Stomach (tissue), 9 donors: ENCODE data around the gene SMPD3. TPM values are rescaled to one million over a fixed set of nuclear protein-coding genes. Genes with fewer than 3 reads are reported as not detected.

ENCODE experiments used
- DNase-seq, 2 donors: peaks; one replicate each; pipeline versions ENCODE4 v3.0.0 to v3.0.0-alpha.2; 2013 to 2019
- H3K27ac ChIP-seq, 5 donors: fragments of 200-600 bp in 4 of 5; sonication (generic) in 4 of 5; one replicate each; pipeline ENCODE4 v1.5.1; 2013 to 2019; ENCODE audit warnings: mild to moderate bottlenecking in 1 of 5, moderate library complexity in 1 of 5
- H3K27me3 ChIP-seq, 3 donors: fragments of 200-600 bp; sonication (generic); one replicate each; pipeline ENCODE4 v1.5.1; 2017 to 2019; ENCODE audit warnings: mixed run types in 1 of 3
- H3K36me3 ChIP-seq, 4 donors: fragments of 200-600 bp; sonication (generic); 1 replicate in 3 of 4; 2 replicates in 1 of 4; pipeline ENCODE4 v1.5.1; 2016 to 2019
- H3K4me1 ChIP-seq, 4 donors: fragments of 200-600 bp; sonication (generic); one replicate each; pipeline ENCODE4 v1.5.1; 2016 to 2019
- H3K4me3 ChIP-seq, 4 donors: fragments of 200-600 bp; sonication (generic) in 3 of 4; one replicate each; pipeline ENCODE4 v1.5.1; 2016 to 2019; ENCODE audit warnings: mild to moderate bottlenecking in 1 of 4
- H3K9me3 ChIP-seq, 4 donors: fragments of 200-600 bp; sonication (generic); one replicate each; pipeline ENCODE4 v1.5.1; 2016 to 2019
- CTCF ChIP-seq, 7 experiments: fragments of 450-650 bp in 4 of 7; fragments of 200-600 bp in 3 of 7; sonication (generic) in 3 of 7; IDR thresholded peaks; one replicate each; pipeline ENCODE4 v1.5.1; 2016 to 2019; ENCODE audit warnings: antibody characterized with exemption in 7 of 7, control low read depth in 2 of 7, mild to moderate bottlenecking in 1 of 7
- EP300 ChIP-seq: sonication (generic); formaldehyde crosslinking; IDR thresholded peaks from one replicate; pipeline ENCODE4 v1.6.1; 2017; ENCODE audit warnings: antibody characterized with exemption
- POLR2A ChIP-seq, 4 donors: fragments of 450-650 bp; IDR thresholded peaks; one replicate each; pipeline ENCODE4 v1.6.1; 2016; ENCODE audit warnings: antibody characterized with exemption in 4 of 4, control low read depth in 2 of 4, mild to moderate bottlenecking in 1 of 4, moderate library complexity in 1 of 4
- POLR2AphosphoS5 ChIP-seq, 3 donors: sonication (generic); formaldehyde crosslinking; IDR thresholded peaks; one replicate each; pipeline ENCODE4 v1.6.1; 2016; ENCODE audit warnings: antibody characterized with exemption in 3 of 3
- WGBS, 5 donors: extraction: QIAGEN DNeasy Blood & Tissue Kit in 3 of 5; methylation state at CpG; one replicate each; pipeline versions ENCODE4 v1.1.5 to v1.1.7; 2013 to 2018; 5-methylcytosine and 5-hydroxymethylcytosine counted together
- intact Hi-C: fragments of 100-400 bp; cut with DNase I; formaldehyde crosslinking; loops from one replicate; pipeline ENCODE4 v1.15.1; 2023; ENCODE audit warnings: low total_unique reads
- polyA plus RNA-seq, 3 donors: library from polyadenylated mRNA; stranded (reverse); fragments of 200-250 nt; gene quantifications; one replicate each; pipeline ENCODE4 v1.2.3, GENCODE V29; 2013
- total RNA-seq, 5 donors: library from RNA; depleted of rRNA; stranded (reverse); fragments of >200 nt; gene quantifications; one replicate each; pipeline versions ENCODE4 v1.1.0 to v1.2.3, GENCODE V29; 2014 to 2016
- donor health status: healthy with polysubstance abuse.
- donor health status: Bipolar disorder and iron deficiency.
- donor health status: healthy.

Gene SMPD3
- total and polyA plus RNA-seq, 8 donors = 1.7 to 110 (median 53.7) TPM

- H3K9me3 ChIP-seq = no peaks in the 10 kb centered on the region
- intact Hi-C loops = no loop called here
- H3K27me3 ChIP-seq = peaks cover 0 to 6% (median 0%) of the 10 kb centered on the region in 3 donors
- peaks cover 44 to 89% (median 78%) of the 10 kb centered on the region in 4 donors for H3K36me3 ChIP-seq
- no peak overlapping the region for H3K27ac ChIP-seq
- WGBS, 5 donors = 86 to 93% (median 90%) methylated on average over 11 to 13 of the region's 13 CpGs
- no peak overlapping the region for H3K4me3 ChIP-seq
- no peak for DNase-seq
- TF ChIP-seq CTCF (IDR thresholded peaks at IDR 0.05) = no peak
- TF ChIP-seq POLR2AphosphoS5 (IDR thresholded peaks at IDR 0.05) = no peak
- no peak for TF ChIP-seq EP300
- TF ChIP-seq POLR2A (IDR thresholded peaks at IDR 0.05) = no peak
- peaks cover 0 to 22% (median 17%) of the 10 kb centered on the region in 4 donors for H3K4me1 ChIP-seq
These were observed 89.4 kb downstream of the SMPD3 start for GRCh38 chr16:68358951-68359350.

- H3K4me3 ChIP-seq = no peak overlapping the region
These were observed 90.4 kb downstream of the SMPD3 start for GRCh38 chr16:68357923-68358322.

GRCh38 chr16:68357521-68357922 is 90.8 kb downstream of the SMPD3 start:
- Histone ChIP-seq H3K27ac (no peak overlapping the region), H3K9me3 (no peaks in the 10 kb centered on the region), H3K4me3 (no peak overlapping the region), H3K4me1 (peaks cover 2 to 22% (median 17%) of the 10 kb centered on the region in 4 donors), H3K36me3 (peaks cover 58 to 93% (median 90%) of the 10 kb centered on the region in 4 donors), H3K27me3 (no peaks in the 10 kb centered on the region)
- 72 to 90% (median 80%) methylated on average over 1 to 9 of the region's 9 CpGs for WGBS, 5 donors
- no peak for TF ChIP-seq CTCF (IDR thresholded peaks at IDR 0.05)
- no peak for TF ChIP-seq EP300
- TF ChIP-seq POLR2AphosphoS5 (IDR thresholded peaks at IDR 0.05) = no peak
- no peak for TF ChIP-seq POLR2A (IDR thresholded peaks at IDR 0.05)
- intact Hi-C loops = no loop called here
- DNase-seq = no peak

More at GRCh38 chr16:68357923-68358322, 90.4 kb downstream of the SMPD3 start:
- DNase-seq = no peak
- intact Hi-C loops = no loop called here
- H3K4me1 ChIP-seq = peaks cover 0 to 22% (median 17%) of the 10 kb centered on the region in 4 donors
- 76 to 98% (median 86%) methylated on average over 4 to 11 of the region's 11 CpGs for WGBS, 5 donors
- H3K9me3 ChIP-seq = no peaks in the 10 kb centered on the region
- TF ChIP-seq CTCF (IDR thresholded peaks at IDR 0.05) (no peak), POLR2AphosphoS5 (IDR thresholded peaks at IDR 0.05) (no peak), EP300 (no peak), POLR2A (IDR thresholded peaks at IDR 0.05) (no peak)
- no peak overlapping the region for H3K27ac ChIP-seq
- H3K27me3 ChIP-seq = no peaks in the 10 kb centered on the region
- H3K36me3 ChIP-seq = peaks cover 54 to 89% (median 86%) of the 10 kb centered on the region in 4 donors

- TF ChIP-seq EP300 (no peak), CTCF (IDR thresholded peaks at IDR 0.05) (no peak), POLR2A (IDR thresholded peaks at IDR 0.05) (no peak), POLR2AphosphoS5 (IDR thresholded peaks at IDR 0.05) (no peak)
- H3K36me3 ChIP-seq = peaks cover 63 to 94% (median 94%) of the 10 kb centered on the region in 4 donors
- 87 to 94% (median 91%) methylated on average over 4 to 5 of the region's 5 CpGs for WGBS, 5 donors
- H3K4me1 ChIP-seq = peaks cover 5 to 22% (median 15%) of the 10 kb centered on the region in 4 donors
- no peaks in the 10 kb centered on the region for H3K9me3 ChIP-seq
- H3K27me3 ChIP-seq = no peaks in the 10 kb centered on the region
- intact Hi-C loops = no loop called here
- DNase-seq = no peak
- H3K4me3 ChIP-seq = peak overlapping the region in 1 of 4 donors; percentile 7
- no peak overlapping the region for H3K27ac ChIP-seq
These were observed 91.4 kb downstream of the SMPD3 start for GRCh38 chr16:68356919-68357286.
